ENCODE results near the gene RASA3.
A peak's percentile ranks its signal among the peaks of the same experiment; 100 is the strongest.
"Not testable (repeated sequence)": the region's sequence is repeated elsewhere in the genome, so short reads cannot be mapped to it uniquely, and the experiment has no call there.

The RASA3 gene

GRCh38 chr13:114127473-114128347 lies 4.7 kb downstream of the RASA3 start:
- DNase-seq (ENCODE audit: low read depth in 2 of 2), result no peak

GRCh38 chr13:114126789-114127472 lies 5.5 kb downstream of the RASA3 start:
- no peak for DNase-seq (ENCODE audit: low read depth in 2 of 2)

- DNase-seq (ENCODE audit: low read depth in 2 of 2), result not testable (repeated sequence)
Measured at GRCh38 chr13:114126086-114126485, 6.3 kb downstream of the RASA3 start.

- DNase-seq (ENCODE audit: low read depth in 2 of 2), result no peak
Measured at GRCh38 chr13:114125589-114125988, 6.8 kb downstream of the RASA3 start.

GRCh38 chr13:114124921-114125320 lies 7.5 kb downstream of the RASA3 start:
- peak; percentile 47 to 58 for DNase-seq (ENCODE audit: low read depth in 2 of 2)

GRCh38 chr13:114124431-114124830 lies 8.0 kb downstream of the RASA3 start:
- DNase-seq (ENCODE audit: low read depth in 2 of 2), result no peak

- DNase-seq (ENCODE audit: low read depth in 2 of 2), result no peak
Measured at GRCh38 chr13:114123876-114124275, 8.5 kb downstream of the RASA3 start.

- no peak for DNase-seq (ENCODE audit: low read depth in 2 of 2)
Measured at GRCh38 chr13:114123448-114123847, 9.0 kb downstream of the RASA3 start.

- DNase-seq (ENCODE audit: low read depth in 2 of 2), result no peak
Measured at GRCh38 chr13:114122591-114123211, 9.7 kb downstream of the RASA3 start.

GRCh38 chr13:114122127-114122511 lies 10.3 kb downstream of the RASA3 start:
- no peak for DNase-seq (ENCODE audit: low read depth in 2 of 2)

- no peak for DNase-seq (ENCODE audit: low read depth in 2 of 2)
Measured at GRCh38 chr13:114121496-114122126, 10.8 kb downstream of the RASA3 start.

GRCh38 chr13:114121031-114121430 lies 11.4 kb downstream of the RASA3 start:
- no peak for DNase-seq (ENCODE audit: low read depth in 2 of 2)

- DNase-seq (ENCODE audit: low read depth in 2 of 2), result no peak
Measured at GRCh38 chr13:114120591-114121011, 11.8 kb downstream of the RASA3 start.

- no peak for DNase-seq (ENCODE audit: low read depth in 2 of 2)
Measured at GRCh38 chr13:114119196-114119595, 13.2 kb downstream of the RASA3 start.

GRCh38 chr13:114118511-114119123 lies 13.8 kb downstream of the RASA3 start:
- DNase-seq (ENCODE audit: low read depth in 2 of 2), result no peak

GRCh38 chr13:114118086-114118485 lies 14.3 kb downstream of the RASA3 start:
- DNase-seq (ENCODE audit: low read depth in 2 of 2), result no peak

- DNase-seq (ENCODE audit: low read depth in 2 of 2), result not testable (repeated sequence)
Measured at GRCh38 chr13:114117341-114117874, 15.0 kb downstream of the RASA3 start.

GRCh38 chr13:114116734-114117133 lies 15.7 kb downstream of the RASA3 start:
- no peak for DNase-seq (ENCODE audit: low read depth in 2 of 2)

- DNase-seq (ENCODE audit: low read depth in 2 of 2), result no peak
Measured at GRCh38 chr13:114115796-114116195, 16.6 kb downstream of the RASA3 start.

- no peak for DNase-seq (ENCODE audit: low read depth in 2 of 2)
Measured at GRCh38 chr13:114115191-114115671, 17.2 kb downstream of the RASA3 start.

- not testable (repeated sequence) for DNase-seq (ENCODE audit: low read depth in 2 of 2)
Measured at GRCh38 chr13:114114666-114115065, 17.8 kb downstream of the RASA3 start.

Data from stimulated activated CD8-positive, alpha-beta memory T cell treated with anti-CD3 and anti-CD28 coated beads, Interleukin-2, amount 100 ng/mL, for 1 hour (primary cell).